ENCODE measurements around the gene B4GALT2.
A peak's percentile ranks its signal among the peaks of the same experiment; 100 is the strongest.

The B4GALT2 gene

GRCh38 chr1:44030605-44031251 lies 51.7 kb downstream of the B4GALT2 start:
- DNase-seq, result peak; percentile 41

GRCh38 chr1:44031252-44032169 lies 52.5 kb downstream of the B4GALT2 start, which contains the start of gene SLC6A9:
SLC6A9 (minus strand) TSS chr1:44031462; CDS start chr1:44024277, 7,185 bp downstream.
- peak; percentile 36 for DNase-seq

GRCh38 chr1:44032170-44032790 lies 53.3 kb downstream of the B4GALT2 start:
- no peak for DNase-seq

- no peak for DNase-seq
These were observed 54.1 kb downstream of the B4GALT2 start for GRCh38 chr1:44033041-44033575.

GRCh38 chr1:44033756-44034155 lies 54.7 kb downstream of the B4GALT2 start:
- DNase-seq, result no peak

GRCh38 chr1:44034423-44034822 lies 55.4 kb downstream of the B4GALT2 start:
- no peak for DNase-seq

- DNase-seq, result no peak
These were observed 56.1 kb downstream of the B4GALT2 start for GRCh38 chr1:44034976-44035716.

GRCh38 chr1:44035726-44036408 lies 56.9 kb downstream of the B4GALT2 start:
- DNase-seq, result no peak

GRCh38 chr1:44036409-44037139 lies 57.6 kb downstream of the B4GALT2 start:
- peak; percentile 64 for DNase-seq

GRCh38 chr1:44037154-44037553 lies 58.1 kb downstream of the B4GALT2 start:
- no peak for DNase-seq

- no peak for DNase-seq
These were observed 60.1 kb downstream of the B4GALT2 start for GRCh38 chr1:44038876-44039657.

- DNase-seq, result no peak
These were observed 61.4 kb downstream of the B4GALT2 start for GRCh38 chr1:44040418-44040817.

All from activated T-cell treated with anti-CD3 and anti-CD28 coated beads for 4 hours (primary cell).